ENCODE measurements around the gene LCE3C.

GRCh38 chr1:152585586-152585985 is 14.4 kb upstream of the LCE3C start:
- TF ChIP-seq CTCF (IDR thresholded peaks at IDR 0.05) (no peak), POLR2A (IDR thresholded peaks at IDR 0.05) (no peak), POLR2AphosphoS5 (IDR thresholded peaks at IDR 0.05) (no peak)

Measured in suprapubic skin (tissue), 4 donors.